NCI-H1436 treated with DMSO at 0.1 percent for 48 hours (cell line): ENCODE measurements around the gene ZNF771.
"Not testable (repeated sequence)": the region's sequence is repeated elsewhere in the genome, so short reads cannot be mapped to it uniquely, and the experiment has no call there.

Source experiments
- DNase-seq: peaks from one replicate; lab custom pipeline; 2025; lab: John Stamatoyannopoulos, UW

The ZNF771 gene

GRCh38 chr16:30376461-30376902, 30.9 kb upstream of the ZNF771 start:
- no peak for DNase-seq

- no peak for DNase-seq
Measured at GRCh38 chr16:30377050-30377811, 30.2 kb upstream of the ZNF771 start.

GRCh38 chr16:30377812-30378235, 29.6 kb upstream of the ZNF771 start:
- peak; percentile 66 for DNase-seq

- peak; percentile 82 for DNase-seq
Measured at GRCh38 chr16:30378236-30379157, 28.9 kb upstream of the ZNF771 start.

GRCh38 chr16:30379158-30379783, 28.1 kb upstream of the ZNF771 start:
- no peak for DNase-seq

GRCh38 chr16:30380072-30380802, 27.2 kb upstream of the ZNF771 start:
- DNase-seq: no peak

GRCh38 chr16:30380803-30381208, 26.6 kb upstream of the ZNF771 start:
- no peak for DNase-seq

GRCh38 chr16:30381291-30382041, 25.9 kb upstream of the ZNF771 start:
- DNase-seq: no peak

- DNase-seq: no peak
Measured at GRCh38 chr16:30382111-30382881, 25.1 kb upstream of the ZNF771 start, which contains the start of gene SEPTIN1. Gene SEPTIN1 (minus strand): TSS chr16:30382561. CDS start chr16:30382542, 19 bp downstream.

GRCh38 chr16:30383521-30383920, 23.9 kb upstream of the ZNF771 start:
- DNase-seq: no peak

- DNase-seq: no peak
Measured at GRCh38 chr16:30394592-30395154, 12.7 kb upstream of the ZNF771 start.

GRCh38 chr16:30395155-30395991, 12.0 kb upstream of the ZNF771 start, which contains the start of gene ZNF48:
Gene ZNF48 (plus strand): TSS chr16:30395420. CDS start chr16:30395795, 375 bp downstream.
- peak; percentile 61 for DNase-seq

GRCh38 chr16:30395992-30396585, 11.3 kb upstream of the ZNF771 start:
- DNase-seq: no peak

GRCh38 chr16:30396627-30397026, 10.8 kb upstream of the ZNF771 start:
- DNase-seq: not testable (repeated sequence)

- DNase-seq: no peak
Measured at GRCh38 chr16:30397056-30397455, 10.3 kb upstream of the ZNF771 start.

GRCh38 chr16:30397776-30398660, 9.4 kb upstream of the ZNF771 start:
- no peak for DNase-seq
